Left cardiac atrium (tissue), 4 donors: Measurements from ENCODE around the gene FLNC. TPM values are rescaled to one million over a fixed set of nuclear protein-coding genes. Genes with fewer than 3 reads are reported as not detected.

Source experiments
- ATAC-seq, 2 donors: fragments of 200-7000 bp; cut with Tn5 transposase; one replicate each; pipeline ENCODE4 v1.9.1; 2020; ENCODE audit warnings: mild to moderate bottlenecking in 2 of 2, moderate library complexity in 2 of 2
- DNase-seq: peaks from one replicate; pipeline ENCODE4 v3.0.0-alpha.2; 2020
- intact Hi-C, 2 donors: fragments of 100-400 bp; cut with DNase I; formaldehyde crosslinking; loops; one replicate each; pipeline versions ENCODE4 v1.14.1 to v1.15.1; 2022 to 2023
- total RNA-seq, 2 donors: library from RNA; stranded (reverse); fragmentation: NEBNext Ultra II Directional; extraction: Animal tissue kit (Norgen Biotek cat#: 25700); gene quantifications; one replicate each; pipeline ENCODE4 v1.2.1, GENCODE V29; 2021
- donor health status: DM: no; HTN: yes; CAD: no.
- donor health status: DM: no; HTN: yes; CAD: no; lungs with severe emphysema.
- donor health status: DM: yes; HTN: yes; CAD: no.
- donor health status: Dilated cardiomyopathy.

The FLNC gene
- total RNA-seq, 2 donors from 2014 or later = 226 to 257 TPM

- DNase-seq (no peak), ATAC-seq (no peak)
- intact Hi-C loops = no loop called here
Measured at GRCh38 chr7:128801003-128801402, 29.2 kb upstream of the FLNC start.

DNA sequence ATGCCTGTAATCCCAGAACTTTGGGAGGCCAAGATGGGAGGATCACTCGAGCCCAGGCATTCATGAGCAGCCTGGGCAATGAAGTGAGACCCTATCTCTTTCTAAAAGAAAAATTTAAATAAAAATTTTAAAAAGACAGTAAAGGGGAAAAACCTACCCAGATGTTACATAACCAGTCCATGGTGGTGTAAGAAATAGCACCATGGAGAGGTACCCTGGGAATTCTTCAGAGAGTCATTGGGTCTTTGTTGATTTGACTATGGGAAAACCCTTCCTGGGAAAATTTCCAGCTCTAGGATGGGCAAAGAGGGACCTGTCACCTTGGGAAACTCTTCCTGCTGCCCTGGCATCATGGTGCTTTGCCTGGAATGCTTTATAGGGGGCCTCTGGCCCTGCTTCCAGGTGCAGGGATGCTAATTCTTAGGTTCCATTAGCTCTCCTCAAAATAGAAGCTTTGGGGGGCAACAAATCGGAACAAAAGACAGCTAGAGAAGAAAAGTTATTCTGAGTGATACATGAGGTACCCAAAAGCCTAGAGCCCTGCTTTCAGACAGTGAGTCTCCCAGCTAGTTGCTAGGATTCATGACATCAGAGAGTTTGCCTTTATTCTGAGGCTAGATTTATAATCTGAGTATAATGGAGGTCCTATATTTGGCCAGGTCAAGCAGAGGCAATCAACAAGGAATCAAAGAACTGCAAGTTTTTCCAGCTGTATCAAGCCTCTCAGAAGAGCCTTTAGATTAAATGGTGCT, 28.4 kb upstream of the FLNC start:
- DNase-seq = no peak
- intact Hi-C loops = no loop called here
- no peak for ATAC-seq

DNA sequence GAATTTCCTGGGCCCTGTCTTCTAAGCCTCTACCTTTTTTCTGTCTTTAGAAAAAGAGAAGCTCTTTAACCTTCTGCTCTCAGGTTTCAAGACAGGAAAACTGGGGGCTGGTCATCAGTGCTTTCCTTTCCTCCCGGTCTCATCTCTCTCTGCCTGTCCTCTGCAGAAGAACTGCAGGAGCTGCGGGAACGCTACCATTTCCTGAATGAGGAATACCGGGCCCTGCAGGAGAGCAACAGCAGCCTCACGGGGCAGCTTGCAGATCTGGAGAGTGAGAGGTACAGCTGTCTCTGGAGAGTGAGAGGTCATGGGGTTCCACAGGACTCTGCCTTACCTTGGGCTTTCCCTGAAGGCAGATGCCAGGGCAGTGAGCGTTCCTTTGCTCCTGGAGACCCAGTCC, 25.7 kb upstream of the FLNC start:
- no peak for DNase-seq
- no peak for ATAC-seq
- intact Hi-C loops = no loop called here

- ATAC-seq = no peak
- intact Hi-C loops = no loop called here
- DNase-seq = no peak
Measured at GRCh38 chr7:128805225-128805624, 25.0 kb upstream of the FLNC start.

- DNase-seq (no peak), ATAC-seq (no peak)
- intact Hi-C loops = no loop called here
Measured at GRCh38 chr7:128807191-128807590, 23.0 kb upstream of the FLNC start.

- ATAC-seq (no peak), DNase-seq (no peak)
- intact Hi-C loops = no loop called here
Measured at GRCh38 chr7:128809363-128809762, 20.8 kb upstream of the FLNC start.

DNA sequence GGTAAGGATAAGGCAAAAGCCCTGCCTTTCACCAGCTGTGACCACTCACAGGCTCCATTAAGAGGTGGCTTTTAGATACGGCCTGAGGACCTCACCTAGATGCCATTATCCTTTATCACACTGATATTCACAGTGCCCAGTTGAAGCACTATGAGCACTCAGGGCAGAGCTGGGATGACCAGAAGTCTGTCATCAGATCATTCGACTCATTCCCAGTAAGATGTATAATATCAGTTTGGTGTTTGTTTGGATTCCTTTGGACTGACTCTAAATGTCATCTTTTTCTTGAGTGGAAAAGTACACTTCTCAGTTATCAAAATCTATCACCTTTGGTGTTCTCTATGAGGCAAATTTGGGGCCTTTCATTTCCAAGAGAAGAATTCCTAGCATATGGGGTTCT, 19.7 kb upstream of the FLNC start:
- intact Hi-C loops = no loop called here
- ATAC-seq (no peak), DNase-seq (no peak)

DNA sequence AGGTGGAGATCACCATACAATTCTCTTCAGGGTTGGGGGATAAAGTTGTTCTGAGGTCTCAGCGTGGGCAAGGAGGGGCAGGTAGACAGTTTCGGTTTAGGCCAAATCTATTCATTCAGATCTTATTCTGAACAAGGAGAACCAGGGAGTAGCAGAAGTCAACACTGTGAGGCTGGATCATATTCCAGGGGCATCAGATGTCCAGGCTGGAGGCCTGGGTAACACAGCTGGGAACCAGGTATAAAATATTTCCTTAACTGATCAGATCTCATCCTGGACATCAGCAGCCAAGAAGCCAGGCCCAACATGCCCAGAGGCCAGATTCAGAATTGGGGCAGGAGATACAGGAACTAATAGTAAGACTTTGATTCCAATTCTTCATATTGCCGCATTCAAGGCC, 19.2 kb upstream of the FLNC start:
- DNase-seq (no peak), ATAC-seq (no peak)
- intact Hi-C loops = no loop called here

DNA sequence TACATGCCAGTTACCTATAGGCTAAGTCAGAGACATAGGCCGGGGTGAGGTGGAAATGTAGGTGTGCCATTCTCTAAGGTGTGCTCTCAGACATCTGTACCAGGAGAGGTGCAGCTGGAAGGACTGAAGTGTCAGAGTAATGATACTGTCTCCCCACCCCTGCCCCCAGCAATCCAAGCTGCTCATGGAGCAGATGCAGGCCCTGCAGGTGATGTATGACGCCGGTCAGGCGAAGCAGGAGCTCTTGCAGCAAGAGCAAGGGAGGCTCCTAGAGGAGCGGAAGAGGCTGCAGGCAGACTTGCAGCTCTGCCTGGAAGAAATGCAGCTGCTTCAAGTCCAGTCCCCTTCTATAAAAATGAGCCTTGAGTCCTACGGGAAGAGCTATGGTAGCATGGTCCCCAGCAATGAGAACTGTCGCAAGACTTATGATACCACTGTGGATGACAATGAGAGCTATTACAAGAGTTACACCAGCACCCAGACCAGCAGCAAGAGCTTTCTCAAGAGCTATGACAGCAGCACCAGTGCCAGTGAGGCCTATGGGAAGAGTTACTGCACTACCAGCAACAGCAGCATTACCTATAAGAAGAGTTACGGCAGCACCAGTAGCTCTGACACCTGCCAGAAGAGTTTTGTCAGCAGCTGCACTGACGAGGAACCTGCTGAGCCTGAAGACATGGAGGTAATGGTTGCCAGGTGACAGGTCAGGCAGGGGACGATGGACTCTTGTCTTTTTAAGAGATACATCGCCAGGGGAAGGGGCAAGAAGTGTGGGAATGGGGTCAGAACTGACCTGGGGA, 18.4 kb upstream of the FLNC start:
- intact Hi-C loops = no loop called here
- ATAC-seq (no peak), DNase-seq (no peak)

- intact Hi-C loops = no loop called here
- ATAC-seq = peak; percentile 41 to 69
- peak; percentile 62 for DNase-seq
Measured at GRCh38 chr7:128812514-128813168, 17.6 kb upstream of the FLNC start.

GRCh38 chr7:128814499-128814898, 15.7 kb upstream of the FLNC start:
- intact Hi-C loops = no loop called here
- ATAC-seq (no peak), DNase-seq (no peak)

DNA sequence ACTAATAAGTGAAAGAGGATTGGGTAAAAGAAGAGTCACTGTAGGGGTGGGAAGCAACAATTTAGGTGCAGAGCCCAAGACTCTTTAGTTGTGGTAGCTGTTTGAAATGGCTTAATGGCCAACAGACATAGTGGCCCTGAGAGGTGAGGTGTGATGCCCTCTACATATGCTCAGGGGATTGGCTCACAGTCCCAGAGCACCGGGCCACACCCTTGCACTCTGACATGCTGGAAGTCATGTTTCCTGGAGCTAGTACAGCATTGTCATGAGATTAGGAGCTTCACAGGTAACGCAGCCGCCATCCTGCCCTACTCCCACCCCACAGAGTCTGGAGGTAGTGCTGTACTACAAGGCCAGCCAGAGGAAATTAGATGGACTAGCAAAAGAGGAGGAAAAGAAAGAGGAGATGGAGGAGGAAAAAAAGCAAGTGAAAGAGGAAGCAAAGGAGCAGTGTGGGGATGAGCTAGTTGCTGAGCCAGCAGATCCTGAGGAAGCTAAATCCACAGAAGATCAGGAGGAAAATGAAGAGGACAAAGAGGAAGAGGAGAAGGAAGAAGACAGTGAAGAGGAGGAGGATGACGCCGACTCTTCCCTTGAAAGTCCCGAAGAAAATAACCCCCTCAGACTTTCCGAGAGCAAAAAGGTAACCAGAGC, 14.8 kb upstream of the FLNC start:
- intact Hi-C loops = no loop called here
- DNase-seq (no peak), ATAC-seq (peak in 1 of 2 donors; percentile 24)

- intact Hi-C loops = no loop called here
- ATAC-seq (no peak), DNase-seq (no peak)
Measured at GRCh38 chr7:128818694-128819093, 11.5 kb upstream of the FLNC start.

GRCh38 chr7:128821724-128822123, 8.5 kb upstream of the FLNC start:
- ATAC-seq = peak in 1 of 2 donors; percentile 13
- intact Hi-C loops = loop anchor here in 1 of 2 donors (5.0 kb wide), 1 partner anchor 34 kb away; no protein-coding TSS in a partner anchor

DNA sequence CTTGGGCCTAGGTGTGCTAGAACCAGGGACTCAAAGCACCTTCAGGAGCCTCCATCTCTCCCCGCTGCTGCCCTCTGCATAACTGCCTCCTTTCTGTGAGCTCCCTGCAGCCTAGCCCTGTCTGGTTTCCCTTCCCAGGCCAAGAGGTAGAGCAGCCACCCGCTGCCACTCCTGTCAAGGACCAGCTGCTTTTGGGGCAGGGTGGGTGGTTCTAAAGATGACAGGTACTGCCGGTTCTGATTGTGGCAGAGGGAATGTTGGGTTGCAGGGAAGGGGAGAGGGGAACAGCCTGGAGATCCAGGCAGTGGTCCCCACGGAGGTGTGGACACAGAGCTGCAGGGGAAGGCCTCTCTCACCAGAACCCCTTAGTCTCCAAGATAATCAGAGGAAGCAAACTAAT, 3.7 kb upstream of the FLNC start:
- no peak for ATAC-seq

More at GRCh38 chr7:128821724-128822123, 8.5 kb upstream of the FLNC start:
- no peak for DNase-seq

DNA sequence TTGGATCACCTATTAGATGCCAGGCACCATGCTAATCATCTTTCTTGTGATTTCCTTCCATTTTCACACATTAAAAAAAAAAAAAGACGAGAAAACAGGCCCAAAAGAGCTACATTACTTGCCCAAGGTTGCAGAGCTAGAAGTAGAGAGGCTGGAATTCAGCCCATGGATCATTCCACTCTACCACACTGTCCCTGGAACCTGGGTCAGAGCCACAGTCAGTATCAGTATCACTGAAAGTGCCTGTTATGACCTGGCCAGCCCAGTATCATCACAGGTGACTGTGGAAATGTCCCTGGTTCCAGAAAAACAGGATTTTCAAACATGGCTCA, 3.3 kb upstream of the FLNC start:
- ATAC-seq (no peak), DNase-seq (no peak)
- intact Hi-C loops = no loop called here

More for the DNA sequence above, 3.7 kb upstream of the FLNC start:
- DNase-seq = no peak
- intact Hi-C loops = no loop called here

- ATAC-seq (peak; percentile 13 to 57), DNase-seq (peak; percentile 61)
- intact Hi-C loops = no loop called here
Measured at GRCh38 chr7:128827248-128827958, 2.8 kb upstream of the FLNC start.

GRCh38 chr7:128827971-128828711, 2.1 kb upstream of the FLNC start:
- DNase-seq (peak; percentile 66), ATAC-seq (peak; percentile 35 to 55)
- intact Hi-C loops = no loop called here
